ENCODE data around the gene PDZD4.

- no peak for TF ChIP-seq CTCF (IDR thresholded peaks at IDR 0.05)
- no peak for TF ChIP-seq POLR2A (IDR thresholded peaks at IDR 0.05)
- TF ChIP-seq EP300 (IDR thresholded peaks at IDR 0.05), result no peak
Measured at GRCh38 chrX:153778684-153779101, 51.7 kb downstream of the PDZD4 start.

Data from stomach (tissue), 4 donors.